Stomach (tissue), 9 donors: ENCODE results near the gene SLC31A1. TPM values are rescaled to one million over a fixed set of nuclear protein-coding genes. Genes with fewer than 3 reads are reported as not detected.
"Not testable (repeated sequence)": the region's sequence is repeated elsewhere in the genome, so short reads cannot be mapped to it uniquely, and the experiment has no call there.

ENCODE experiments used
- DNase-seq, 2 donors: peaks; one replicate each; pipeline versions ENCODE4 v3.0.0 to v3.0.0-alpha.2; 2013 to 2019
- H3K27ac ChIP-seq, 5 donors: fragments of 200-600 bp in 4 of 5; sonication (generic) in 4 of 5; one replicate each; pipeline ENCODE4 v1.5.1; 2013 to 2019; ENCODE audit warnings: mild to moderate bottlenecking in 1 of 5, moderate library complexity in 1 of 5
- H3K27me3 ChIP-seq, 3 donors: fragments of 200-600 bp; sonication (generic); one replicate each; pipeline ENCODE4 v1.5.1; 2017 to 2019; ENCODE audit warnings: mixed run types in 1 of 3
- H3K36me3 ChIP-seq, 4 donors: fragments of 200-600 bp; sonication (generic); 1 replicate in 3 of 4; 2 replicates in 1 of 4; pipeline ENCODE4 v1.5.1; 2016 to 2019
- H3K4me1 ChIP-seq, 4 donors: fragments of 200-600 bp; sonication (generic); one replicate each; pipeline ENCODE4 v1.5.1; 2016 to 2019
- H3K4me3 ChIP-seq, 4 donors: fragments of 200-600 bp; sonication (generic) in 3 of 4; one replicate each; pipeline ENCODE4 v1.5.1; 2016 to 2019; ENCODE audit warnings: mild to moderate bottlenecking in 1 of 4
- H3K9me3 ChIP-seq, 4 donors: fragments of 200-600 bp; sonication (generic); one replicate each; pipeline ENCODE4 v1.5.1; 2016 to 2019
- CTCF ChIP-seq, 7 experiments: fragments of 450-650 bp in 4 of 7; fragments of 200-600 bp in 3 of 7; sonication (generic) in 3 of 7; IDR thresholded peaks; one replicate each; pipeline ENCODE4 v1.5.1; 2016 to 2019; ENCODE audit warnings: antibody characterized with exemption in 7 of 7, control low read depth in 2 of 7, mild to moderate bottlenecking in 1 of 7
- EP300 ChIP-seq: sonication (generic); formaldehyde crosslinking; IDR thresholded peaks from one replicate; pipeline ENCODE4 v1.6.1; 2017; ENCODE audit warnings: antibody characterized with exemption
- POLR2A ChIP-seq, 4 donors: fragments of 450-650 bp; IDR thresholded peaks; one replicate each; pipeline ENCODE4 v1.6.1; 2016; ENCODE audit warnings: antibody characterized with exemption in 4 of 4, control low read depth in 2 of 4, mild to moderate bottlenecking in 1 of 4, moderate library complexity in 1 of 4
- POLR2AphosphoS5 ChIP-seq, 3 donors: sonication (generic); formaldehyde crosslinking; IDR thresholded peaks; one replicate each; pipeline ENCODE4 v1.6.1; 2016; ENCODE audit warnings: antibody characterized with exemption in 3 of 3
- WGBS, 5 donors: extraction: QIAGEN DNeasy Blood & Tissue Kit in 3 of 5; methylation state at CpG; one replicate each; pipeline versions ENCODE4 v1.1.5 to v1.1.7; 2013 to 2018; 5-methylcytosine and 5-hydroxymethylcytosine counted together
- intact Hi-C: fragments of 100-400 bp; cut with DNase I; formaldehyde crosslinking; loops from one replicate; pipeline ENCODE4 v1.15.1; 2023; ENCODE audit warnings: low total_unique reads
- polyA plus RNA-seq, 3 donors: library from polyadenylated mRNA; stranded (reverse); fragments of 200-250 nt; gene quantifications; one replicate each; pipeline ENCODE4 v1.2.3, GENCODE V29; 2013
- total RNA-seq, 5 donors: library from RNA; depleted of rRNA; stranded (reverse); fragments of >200 nt; gene quantifications; one replicate each; pipeline versions ENCODE4 v1.1.0 to v1.2.3, GENCODE V29; 2014 to 2016
- donor health status: healthy with polysubstance abuse.
- donor health status: Bipolar disorder and iron deficiency.
- donor health status: healthy.

SLC31A1 gene
- total and polyA plus RNA-seq, 8 donors, result 4.7 to 106 (median 12.2) TPM

- WGBS, 5 donors, result 71 to 90% (median 80%) methylated on average over 2 of the region's 2 CpGs
- no peaks in the 10 kb centered on the region for H3K27me3 ChIP-seq
- intact Hi-C loops, result no loop called here
Measured at GRCh38 chr9:113223963-113224362, 2.6 kb downstream of the SLC31A1 start.

GRCh38 chr9:113227436-113227835 lies 6.1 kb downstream of the SLC31A1 start:
- DNase-seq, result no peak
- Histone ChIP-seq H3K4me3 (no peak overlapping the region), H3K36me3 (no peaks in the 10 kb centered on the region), H3K4me1 (peaks cover 5 to 39% (median 13%) of the 10 kb centered on the region in 4 donors), H3K9me3 (no peaks in the 10 kb centered on the region), H3K27ac (peak overlapping the region in 1 of 5 donors; percentile 12), H3K27me3 (no peaks in the 10 kb centered on the region)
- WGBS, 5 donors, result 5 to 80% (median 47%) methylated on average over 1 of the region's 1 CpG
- intact Hi-C loops, result no loop called here
- TF ChIP-seq POLR2A (IDR thresholded peaks at IDR 0.05) (no peak), POLR2AphosphoS5 (IDR thresholded peaks at IDR 0.05) (no peak), EP300 (no peak), CTCF (IDR thresholded peaks at IDR 0.05) (no peak)

More at GRCh38 chr9:113223963-113224362, 2.6 kb downstream of the SLC31A1 start:
- no peak overlapping the region for H3K27ac ChIP-seq
- peaks cover 22 to 63% (median 31%) of the 10 kb centered on the region in 4 donors for H3K4me1 ChIP-seq
- no peaks in the 10 kb centered on the region for H3K36me3 ChIP-seq
- DNase-seq, result no peak
- TF ChIP-seq POLR2A (IDR thresholded peaks at IDR 0.05), result no peak
- TF ChIP-seq POLR2AphosphoS5 (IDR thresholded peaks at IDR 0.05), result no peak
- TF ChIP-seq EP300, result no peak
- TF ChIP-seq CTCF (IDR thresholded peaks at IDR 0.05), result no peak
- no peak overlapping the region for H3K4me3 ChIP-seq
- no peaks in the 10 kb centered on the region for H3K9me3 ChIP-seq

GRCh38 chr9:113228130-113228665 lies 6.9 kb downstream of the SLC31A1 start:
- WGBS, 5 donors, result 35 to 61% (median 39%) methylated on average over 3 of the region's 3 CpGs
- Histone ChIP-seq H3K27me3 (no peaks in the 10 kb centered on the region), H3K27ac (no peak overlapping the region), H3K4me1 (peaks cover 6 to 39% (median 11%) of the 10 kb centered on the region in 4 donors), H3K9me3 (no peaks in the 10 kb centered on the region), H3K4me3 (no peak overlapping the region), H3K36me3 (no peaks in the 10 kb centered on the region)
- no peak for TF ChIP-seq CTCF (IDR thresholded peaks at IDR 0.05)
- TF ChIP-seq POLR2A (IDR thresholded peaks at IDR 0.05), result no peak
- TF ChIP-seq POLR2AphosphoS5 (IDR thresholded peaks at IDR 0.05), result no peak
- TF ChIP-seq EP300, result no peak
- intact Hi-C loops, result no loop called here
- peak in 1 of 2 donors; percentile 45 for DNase-seq

- TF ChIP-seq EP300, result no peak
- no peak for TF ChIP-seq POLR2AphosphoS5 (IDR thresholded peaks at IDR 0.05)
- no peak for TF ChIP-seq POLR2A (IDR thresholded peaks at IDR 0.05)
- no peak for TF ChIP-seq CTCF (IDR thresholded peaks at IDR 0.05)
Measured at GRCh38 chr9:113231701-113232100, 10.4 kb downstream of the SLC31A1 start.

GRCh38 chr9:113235701-113236255 lies 14.4 kb downstream of the SLC31A1 start:
- WGBS, 5 donors, result 73 to 81% (median 79%) methylated on average over 10 of the region's 10 CpGs
- H3K27ac ChIP-seq, H3K4me3 ChIP-seq, H3K36me3 ChIP-seq, H3K9me3 ChIP-seq, intact Hi-C loops, DNase-seq, H3K27me3 ChIP-seq: not testable (repeated sequence)
- peaks cover 12 to 29% (median 23%) of the 10 kb centered on the region in 4 donors for H3K4me1 ChIP-seq

More at GRCh38 chr9:113231701-113232100, 10.4 kb downstream of the SLC31A1 start:
- Histone ChIP-seq H3K9me3 (no peaks in the 10 kb centered on the region), H3K36me3 (no peaks in the 10 kb centered on the region), H3K4me1 (peaks cover 12 to 45% (median 20%) of the 10 kb centered on the region in 4 donors), H3K27me3 (no peaks in the 10 kb centered on the region), H3K4me3 (no peak overlapping the region), H3K27ac (no peak overlapping the region)
- intact Hi-C loops, result no loop called here
- 89 to 96% (median 94%) methylated on average over 2 of the region's 2 CpGs for WGBS, 5 donors
- no peak for DNase-seq
